ENCODE results near the gene CA12.

CA12 gene

GRCh38 chr15:63334821-63335220, 46.8 kb downstream of the CA12 start:
- no peaks in the 10 kb centered on the region for H3K36me3 ChIP-seq (ENCODE audit: control insufficient read depth in 2 of 2, insufficient read depth in 2 of 2, low read length in 2 of 2)
- no peaks in the 10 kb centered on the region for H3K9me3 ChIP-seq (ENCODE audit: control insufficient read depth in 2 of 2, low read length in 2 of 2)
- peaks cover 0 to 2% of the 10 kb centered on the region in 2 donors for H3K27me3 ChIP-seq (ENCODE audit: control insufficient read depth in 1 of 2, insufficient read depth in 2 of 2, low read length in 2 of 2)
- no peak overlapping the region for H3K4me3 ChIP-seq (ENCODE audit: low read length in 2 of 2)
- no peak overlapping the region for H3K27ac ChIP-seq (ENCODE audit: low read length)
- H3K4me1 ChIP-seq (ENCODE audit: control insufficient read depth, insufficient read depth, low read length): no peaks in the 10 kb centered on the region
- no peak overlapping the region for H3K9ac ChIP-seq (ENCODE audit: low read length in 2 of 2)

- no peaks in the 10 kb centered on the region for H3K9me3 ChIP-seq (ENCODE audit: control insufficient read depth in 2 of 2, low read length in 2 of 2)
Measured at GRCh38 chr15:63332367-63333124, 49.1 kb downstream of the CA12 start.

GRCh38 chr15:63331456-63331855, 50.2 kb downstream of the CA12 start:
- Histone ChIP-seq H3K27ac (ENCODE audit: low read length) (no peak overlapping the region), H3K9me3 (ENCODE audit: control insufficient read depth in 2 of 2, low read length in 2 of 2) (no peaks in the 10 kb centered on the region), H3K9ac (ENCODE audit: low read length in 2 of 2) (no peak overlapping the region), H3K27me3 (ENCODE audit: control insufficient read depth in 1 of 2, insufficient read depth in 2 of 2, low read length in 2 of 2) (no peaks in the 10 kb centered on the region), H3K36me3 (ENCODE audit: control insufficient read depth in 2 of 2, insufficient read depth in 2 of 2, low read length in 2 of 2) (no peaks in the 10 kb centered on the region), H3K4me3 (ENCODE audit: low read length in 2 of 2) (no peak overlapping the region), H3K4me1 (ENCODE audit: control insufficient read depth, insufficient read depth, low read length) (no peaks in the 10 kb centered on the region)

More at GRCh38 chr15:63332367-63333124, 49.1 kb downstream of the CA12 start:
- Histone ChIP-seq H3K27me3 (ENCODE audit: control insufficient read depth in 1 of 2, insufficient read depth in 2 of 2, low read length in 2 of 2) (no peaks in the 10 kb centered on the region), H3K9ac (ENCODE audit: low read length in 2 of 2) (no peak overlapping the region), H3K36me3 (ENCODE audit: control insufficient read depth in 2 of 2, insufficient read depth in 2 of 2, low read length in 2 of 2) (no peaks in the 10 kb centered on the region), H3K4me1 (ENCODE audit: control insufficient read depth, insufficient read depth, low read length) (no peaks in the 10 kb centered on the region), H3K4me3 (ENCODE audit: low read length in 2 of 2) (no peak overlapping the region), H3K27ac (ENCODE audit: low read length) (no peak overlapping the region)

- Histone ChIP-seq H3K27me3 (ENCODE audit: control insufficient read depth in 1 of 2, insufficient read depth in 2 of 2, low read length in 2 of 2) (no peaks in the 10 kb centered on the region), H3K9me3 (ENCODE audit: control insufficient read depth in 2 of 2, low read length in 2 of 2) (no peaks in the 10 kb centered on the region), H3K27ac (ENCODE audit: low read length) (no peak overlapping the region), H3K36me3 (ENCODE audit: control insufficient read depth in 2 of 2, insufficient read depth in 2 of 2, low read length in 2 of 2) (no peaks in the 10 kb centered on the region), H3K4me1 (ENCODE audit: control insufficient read depth, insufficient read depth, low read length) (no peaks in the 10 kb centered on the region), H3K4me3 (ENCODE audit: low read length in 2 of 2) (no peak overlapping the region), H3K9ac (ENCODE audit: low read length in 2 of 2) (no peak overlapping the region)
Measured at GRCh38 chr15:63330926-63331325, 50.7 kb downstream of the CA12 start.

GRCh38 chr15:63329567-63330350, 51.9 kb downstream of the CA12 start:
- Histone ChIP-seq H3K9ac (ENCODE audit: low read length in 2 of 2) (no peak overlapping the region), H3K27me3 (ENCODE audit: control insufficient read depth in 1 of 2, insufficient read depth in 2 of 2, low read length in 2 of 2) (no peaks in the 10 kb centered on the region), H3K27ac (ENCODE audit: low read length) (no peak overlapping the region), H3K4me3 (ENCODE audit: low read length in 2 of 2) (no peak overlapping the region), H3K9me3 (ENCODE audit: control insufficient read depth in 2 of 2, low read length in 2 of 2) (no peaks in the 10 kb centered on the region), H3K36me3 (ENCODE audit: control insufficient read depth in 2 of 2, insufficient read depth in 2 of 2, low read length in 2 of 2) (no peaks in the 10 kb centered on the region), H3K4me1 (ENCODE audit: control insufficient read depth, insufficient read depth, low read length) (no peaks in the 10 kb centered on the region)

- Histone ChIP-seq H3K9me3 (ENCODE audit: control insufficient read depth in 2 of 2, low read length in 2 of 2) (no peaks in the 10 kb centered on the region), H3K4me1 (ENCODE audit: control insufficient read depth, insufficient read depth, low read length) (peaks cover 4% of the 10 kb centered on the region), H3K36me3 (ENCODE audit: control insufficient read depth in 2 of 2, insufficient read depth in 2 of 2, low read length in 2 of 2) (no peaks in the 10 kb centered on the region), H3K27ac (ENCODE audit: low read length) (no peak overlapping the region), H3K27me3 (ENCODE audit: control insufficient read depth in 1 of 2, insufficient read depth in 2 of 2, low read length in 2 of 2) (no peaks in the 10 kb centered on the region), H3K9ac (ENCODE audit: low read length in 2 of 2) (no peak overlapping the region), H3K4me3 (ENCODE audit: low read length in 2 of 2) (no peak overlapping the region)
Measured at GRCh38 chr15:63327648-63328421, 53.8 kb downstream of the CA12 start.

- H3K9ac ChIP-seq (ENCODE audit: low read length in 2 of 2): no peak overlapping the region
- peaks cover 0 to 2% of the 10 kb centered on the region in 2 donors for H3K27me3 ChIP-seq (ENCODE audit: control insufficient read depth in 1 of 2, insufficient read depth in 2 of 2, low read length in 2 of 2)
- peaks cover 4% of the 10 kb centered on the region for H3K4me1 ChIP-seq (ENCODE audit: control insufficient read depth, insufficient read depth, low read length)
- H3K36me3 ChIP-seq (ENCODE audit: control insufficient read depth in 2 of 2, insufficient read depth in 2 of 2, low read length in 2 of 2): no peaks in the 10 kb centered on the region
- no peaks in the 10 kb centered on the region for H3K9me3 ChIP-seq (ENCODE audit: control insufficient read depth in 2 of 2, low read length in 2 of 2)
- H3K27ac ChIP-seq (ENCODE audit: low read length): no peak overlapping the region
- H3K4me3 ChIP-seq (ENCODE audit: low read length in 2 of 2): no peak overlapping the region
Measured at GRCh38 chr15:63324770-63325169, 56.9 kb downstream of the CA12 start.

GRCh38 chr15:63323798-63324563, 57.7 kb downstream of the CA12 start:
- no peak overlapping the region for H3K9ac ChIP-seq (ENCODE audit: low read length in 2 of 2)
- H3K36me3 ChIP-seq (ENCODE audit: control insufficient read depth in 2 of 2, insufficient read depth in 2 of 2, low read length in 2 of 2): no peaks in the 10 kb centered on the region
- H3K4me3 ChIP-seq (ENCODE audit: low read length in 2 of 2): no peak overlapping the region
- no peaks in the 10 kb centered on the region for H3K9me3 ChIP-seq (ENCODE audit: control insufficient read depth in 2 of 2, low read length in 2 of 2)
- H3K4me1 ChIP-seq (ENCODE audit: control insufficient read depth, insufficient read depth, low read length): peaks cover 4% of the 10 kb centered on the region
- H3K27me3 ChIP-seq (ENCODE audit: control insufficient read depth in 1 of 2, insufficient read depth in 2 of 2, low read length in 2 of 2): peaks cover 0 to 2% of the 10 kb centered on the region in 2 donors
- no peak overlapping the region for H3K27ac ChIP-seq (ENCODE audit: low read length)

- Histone ChIP-seq H3K36me3 (ENCODE audit: control insufficient read depth in 2 of 2, insufficient read depth in 2 of 2, low read length in 2 of 2) (no peaks in the 10 kb centered on the region), H3K4me1 (ENCODE audit: control insufficient read depth, insufficient read depth, low read length) (peaks cover 4% of the 10 kb centered on the region), H3K9ac (ENCODE audit: low read length in 2 of 2) (no peak overlapping the region), H3K27ac (ENCODE audit: low read length) (no peak overlapping the region), H3K4me3 (ENCODE audit: low read length in 2 of 2) (no peak overlapping the region), H3K9me3 (ENCODE audit: control insufficient read depth in 2 of 2, low read length in 2 of 2) (no peaks in the 10 kb centered on the region), H3K27me3 (ENCODE audit: control insufficient read depth in 1 of 2, insufficient read depth in 2 of 2, low read length in 2 of 2) (peaks cover 0 to 2% of the 10 kb centered on the region in 2 donors)
Measured at GRCh38 chr15:63322541-63322940, 59.1 kb downstream of the CA12 start.

- H3K9ac ChIP-seq (ENCODE audit: low read length in 2 of 2): no peak overlapping the region
- no peaks in the 10 kb centered on the region for H3K9me3 ChIP-seq (ENCODE audit: control insufficient read depth in 2 of 2, low read length in 2 of 2)
- H3K27me3 ChIP-seq (ENCODE audit: control insufficient read depth in 1 of 2, insufficient read depth in 2 of 2, low read length in 2 of 2): peaks cover 0 to 2% of the 10 kb centered on the region in 2 donors
- no peak overlapping the region for H3K27ac ChIP-seq (ENCODE audit: low read length)
- no peak overlapping the region for H3K4me3 ChIP-seq (ENCODE audit: low read length in 2 of 2)
- no peaks in the 10 kb centered on the region for H3K36me3 ChIP-seq (ENCODE audit: control insufficient read depth in 2 of 2, insufficient read depth in 2 of 2, low read length in 2 of 2)
- H3K4me1 ChIP-seq (ENCODE audit: control insufficient read depth, insufficient read depth, low read length): peaks cover 4% of the 10 kb centered on the region
Measured at GRCh38 chr15:63321462-63321861, 60.2 kb downstream of the CA12 start.

Data from stomach smooth muscle (tissue), 2 donors.